Keratinocyte (primary cell): ENCODE measurements around the gene LRRTM2.

Source experiments
- CTCF ChIP-seq, 3 experiments: IDR thresholded peaks in 1 of 3; conservative IDR thresholded peaks in 1 of 3; optimal IDR thresholded peaks in 1 of 3; 2 replicates in 2 of 3; 3 replicates in 1 of 3; pipeline versions ENCODE3 to v1.5.1; 2011; ENCODE audit warnings: low read length in 3 of 3, mild to moderate bottlenecking in 3 of 3, moderate library complexity in 2 of 3, control low read depth in 1 of 3, inconsistent platforms in 1 of 3; ENCODE audit not compliant: insufficient read depth in 2 of 3; ENCODE audit errors: extremely low read depth in 1 of 3
- EZH2 ChIP-seq: IDR thresholded peaks from one replicate; pipeline ENCODE4 v1.6.1; 2012; ENCODE audit warnings: inconsistent platforms, mild to moderate bottlenecking, low read length, moderate library complexity

GRCh38 chr5:138828556-138828955 lies 46.6 kb downstream of the LRRTM2 start:
- TF ChIP-seq CTCF (optimal IDR thresholded peaks at IDR 0.05 in 1 of 3, IDR thresholded peaks at IDR 0.05 in 1 of 3, conservative IDR thresholded peaks at IDR 0.05 in 1 of 3; ENCODE audit: extremely low read depth in 1 of 3, insufficient read depth in 2 of 3, low read length in 3 of 3), result no peak
- TF ChIP-seq EZH2, result no peak
